A549 treated with AZD2906 at 1 μM for 4 hours (cell line): ENCODE results near the gene INTS7. TPM values are rescaled to one million over a fixed set of nuclear protein-coding genes. Genes with fewer than 3 reads are reported as not detected.

ENCODE experiments used
- total RNA-seq: library from RNA; stranded (reverse); fragments of 200-300 nt; extraction: Qiagen RNA extraction; gene quantifications from 5 replicates; pipeline ENCODE4 v1.2.3, GENCODE V29; 2022

Gene INTS7
- 16.6 to 19.7 TPM (median 17.1 TPM) in 5 replicates for total RNA-seq

GRCh38 chr1:212035123-212035834 is at the start of gene INTS7, which contains the start of gene DTL:
Gene INTS7, minus strand, starts transcription at chr1:212035557. Its CDS starts 120 bp downstream, at chr1:212035437.
Gene DTL, plus strand, starts transcription at chr1:212035748. Its CDS starts 143 bp downstream, at chr1:212035891.

Other genes starting within 250 kb of the INTS7 start
- gene LPGAT1, start 204.8 kb downstream of the INTS7 start, total RNA-seq, result 19.8 to 29.3 TPM (median 26.9 TPM) in 5 replicates
- gene DTL, start 191 bp upstream of the INTS7 start, total RNA-seq, result 16.2 to 20.7 TPM (median 17.6 TPM) in 5 replicates
- gene PPP2R5A, start 249.9 kb upstream of the INTS7 start, total RNA-seq, result 20.3 to 23.0 TPM (median 22.9 TPM) in 5 replicates